ENCODE measurements around the gene ANKH.

The ANKH gene

DNA sequence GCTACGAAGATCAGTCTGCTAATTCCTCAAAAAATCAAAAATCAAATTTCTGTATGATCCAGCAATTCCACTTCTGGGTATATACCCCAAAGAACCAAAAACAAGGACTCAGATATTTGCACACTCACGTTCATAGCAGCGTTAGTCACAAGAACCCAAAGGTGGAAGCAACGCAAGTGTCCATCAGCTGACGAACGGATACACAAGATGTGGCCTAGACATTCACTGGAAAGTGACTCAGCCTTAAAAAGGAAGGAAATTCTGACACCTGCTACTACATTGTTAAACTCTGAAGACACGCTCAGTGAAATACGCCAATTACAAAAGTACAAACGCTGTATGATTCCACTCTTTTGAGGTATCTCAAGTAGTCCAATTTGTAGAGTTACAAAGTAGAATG, 113.7 kb downstream of the ANKH start:
- no peak for DNase-seq

DNA sequence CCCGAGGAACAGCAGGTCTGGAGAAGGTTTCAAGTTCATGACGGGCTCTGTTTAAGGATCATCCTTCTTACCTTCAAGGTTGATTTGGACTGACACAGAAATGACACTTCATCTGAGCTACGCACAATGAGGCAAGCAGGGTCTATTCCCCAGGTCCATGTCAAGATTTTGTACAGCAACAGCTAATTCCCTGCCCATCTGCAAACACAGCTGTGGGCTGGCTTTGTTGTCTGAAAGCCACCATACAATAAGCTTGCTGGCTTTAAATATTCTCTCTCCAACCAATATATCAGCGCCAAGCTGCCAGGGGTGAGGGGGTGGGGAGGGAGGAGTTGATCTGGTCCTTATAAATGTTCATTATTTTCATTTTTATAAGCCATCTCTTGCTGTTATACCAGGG, 115.1 kb downstream of the ANKH start:
- peak; percentile 71 for DNase-seq

DNA sequence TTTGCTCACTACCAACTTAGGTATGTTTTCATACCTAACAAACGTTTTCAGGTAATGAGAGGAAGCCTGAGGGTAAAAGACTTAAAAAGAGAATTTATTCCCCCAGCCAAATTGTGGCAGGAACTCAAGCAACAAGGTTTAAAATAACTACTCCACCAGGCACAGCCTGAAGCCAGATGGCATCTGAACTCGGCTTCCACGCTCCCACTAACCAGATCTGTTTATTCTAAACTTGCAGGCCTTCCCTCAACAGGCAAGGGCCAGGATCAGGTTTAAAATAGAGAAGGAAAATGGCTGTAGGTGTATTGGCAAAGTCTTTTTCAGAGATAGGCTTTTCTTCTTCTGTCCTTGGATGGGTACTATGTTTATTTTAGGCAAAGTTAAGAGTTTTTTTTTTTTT, 117.6 kb downstream of the ANKH start:
- peak; percentile 16 for DNase-seq

DNA sequence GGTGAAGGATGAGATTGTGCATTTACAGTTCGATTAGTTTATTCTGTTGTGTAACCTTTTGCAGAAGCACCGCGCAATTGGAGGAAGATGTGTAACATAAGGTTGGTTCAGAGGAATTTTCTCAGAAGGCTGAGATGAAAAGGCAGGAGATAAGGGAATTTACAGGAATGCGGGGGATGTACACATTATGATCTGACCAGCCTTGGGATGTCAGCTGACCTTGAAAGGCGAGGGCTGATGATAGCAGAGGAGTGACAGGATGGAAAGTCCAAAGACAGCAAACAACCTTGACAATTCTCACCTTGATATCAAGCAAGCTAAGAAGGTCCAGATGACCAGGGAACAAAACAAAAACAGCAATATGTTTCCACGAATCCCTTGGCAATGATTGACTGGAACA, 118.3 kb downstream of the ANKH start:
- no peak for DNase-seq

DNA sequence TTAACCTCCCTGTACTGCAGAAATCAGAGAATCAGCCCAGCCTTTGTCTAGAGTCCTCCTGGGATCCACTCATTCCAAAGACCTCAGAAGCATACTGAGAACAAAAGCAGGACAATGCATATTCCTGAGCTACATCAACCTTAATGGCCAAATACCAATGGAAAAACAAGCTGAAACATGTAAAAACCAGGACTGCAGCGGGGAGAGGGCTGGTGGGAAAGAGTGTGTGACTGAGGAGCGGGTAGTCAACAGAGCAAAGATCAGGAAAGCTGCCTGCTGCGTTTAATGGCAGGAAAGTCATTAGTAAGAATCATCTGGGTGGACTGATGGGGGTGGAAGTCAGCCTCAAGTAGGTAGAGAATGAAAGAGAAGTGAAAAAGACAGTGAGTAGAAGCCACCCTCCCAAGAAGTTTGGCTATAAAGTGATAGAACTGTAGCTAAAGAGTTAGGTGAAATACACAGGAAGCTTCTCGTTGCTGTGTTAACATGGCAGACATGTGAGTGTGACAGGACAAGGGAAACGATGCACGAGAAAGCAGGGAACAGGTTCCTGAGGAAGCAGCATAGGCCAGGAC, 119.0 kb downstream of the ANKH start:
- DNase-seq = no peak

DNA sequence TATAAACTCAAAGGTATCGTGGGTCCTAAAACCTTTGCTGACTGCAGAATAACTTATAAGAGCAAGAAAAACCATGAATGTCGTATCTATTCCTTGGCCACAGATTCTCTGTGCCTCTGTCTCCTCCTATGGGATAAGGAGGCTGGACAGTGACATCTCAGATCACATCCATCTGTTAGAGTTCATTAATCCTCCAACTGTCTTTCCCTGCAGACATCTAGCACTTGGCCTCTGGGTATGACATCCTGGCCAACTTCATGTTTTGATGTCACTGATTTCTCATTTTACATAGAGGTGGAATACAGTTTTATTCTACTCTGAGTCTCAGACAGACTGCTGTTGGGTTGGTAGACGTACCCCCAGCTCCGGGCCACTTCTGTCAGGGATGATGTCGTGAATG, 120.9 kb downstream of the ANKH start:
- DNase-seq = peak; percentile 33

DNA sequence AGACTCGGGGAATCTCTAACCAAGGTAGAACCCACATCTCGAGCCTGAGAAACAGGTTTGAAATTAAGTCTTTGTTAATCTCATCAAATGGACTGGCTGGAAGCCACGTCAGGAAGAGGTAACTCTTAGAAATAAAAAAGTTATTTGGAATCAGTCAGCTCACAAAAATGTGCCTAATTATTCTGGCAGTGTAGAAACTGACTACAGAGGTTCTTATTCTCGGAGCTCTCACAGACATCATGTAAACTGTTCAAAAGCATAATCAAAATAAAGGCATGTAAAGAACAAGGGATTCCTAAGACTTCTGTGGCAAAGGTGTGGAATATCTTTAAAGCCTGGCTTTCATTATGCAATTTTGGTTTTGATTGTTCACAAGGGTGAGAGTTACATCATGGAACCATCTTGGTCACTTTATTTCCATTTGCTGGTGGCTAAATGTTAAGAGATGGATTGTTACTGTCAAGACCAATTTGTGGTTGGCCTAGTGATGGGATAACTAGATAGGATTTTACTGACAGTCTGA, 121.9 kb downstream of the ANKH start:
- no peak for DNase-seq

DNA sequence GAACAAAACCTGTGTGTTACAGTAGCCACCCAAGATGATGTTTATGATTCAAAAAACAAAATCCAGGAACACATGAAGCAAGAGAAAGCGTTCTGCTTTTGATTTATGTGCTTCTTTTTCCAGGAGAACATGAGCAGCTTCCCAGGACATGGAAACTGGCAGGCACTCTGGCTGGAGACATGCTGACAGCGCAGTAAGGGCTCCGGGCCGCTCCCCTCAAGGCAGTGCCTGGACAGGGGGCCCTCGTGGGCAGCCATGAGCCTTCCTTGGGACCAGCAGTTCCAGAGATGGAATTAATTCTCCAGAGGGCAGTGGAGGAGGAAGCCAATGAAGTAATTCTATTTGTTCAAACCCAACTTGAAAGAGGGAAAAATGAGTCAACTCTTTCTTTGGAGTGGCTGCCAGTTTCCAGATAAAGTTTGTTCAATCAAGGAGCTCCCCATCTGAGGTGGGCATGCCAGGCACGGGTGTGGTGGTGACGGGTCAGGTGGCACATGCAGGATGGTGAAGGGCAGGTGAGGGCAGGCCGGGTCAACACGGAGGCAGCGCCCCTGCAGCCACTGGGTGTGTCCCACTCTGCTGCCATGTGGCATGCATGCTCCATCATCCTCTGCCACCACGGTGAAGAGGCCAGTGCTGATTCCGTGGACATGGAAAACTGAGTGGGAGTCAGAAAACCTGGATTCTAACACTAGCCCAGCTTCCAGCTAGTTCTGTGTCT, 123.2 kb downstream of the ANKH start:
- DNase-seq = no peak

DNA sequence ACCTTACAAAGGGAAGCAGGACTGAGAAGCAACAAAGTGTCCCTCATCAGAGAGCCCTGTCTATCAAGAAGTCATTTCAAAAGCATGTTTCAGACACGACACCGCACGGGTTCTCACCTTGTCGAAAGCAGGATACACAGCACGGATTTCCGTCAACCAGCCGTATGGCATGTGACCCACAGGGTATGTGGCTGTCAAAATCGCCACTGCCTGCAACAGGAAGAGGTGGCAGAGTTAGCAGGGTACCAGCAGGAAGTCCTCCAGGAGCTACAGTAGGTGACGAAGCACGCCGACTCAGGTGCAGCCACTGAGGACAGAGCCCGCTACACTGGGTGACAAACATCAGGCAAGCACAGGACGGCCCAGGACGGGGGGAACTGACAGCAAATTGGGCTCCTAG, 125.8 kb downstream of the ANKH start:
- no peak for DNase-seq

DNA sequence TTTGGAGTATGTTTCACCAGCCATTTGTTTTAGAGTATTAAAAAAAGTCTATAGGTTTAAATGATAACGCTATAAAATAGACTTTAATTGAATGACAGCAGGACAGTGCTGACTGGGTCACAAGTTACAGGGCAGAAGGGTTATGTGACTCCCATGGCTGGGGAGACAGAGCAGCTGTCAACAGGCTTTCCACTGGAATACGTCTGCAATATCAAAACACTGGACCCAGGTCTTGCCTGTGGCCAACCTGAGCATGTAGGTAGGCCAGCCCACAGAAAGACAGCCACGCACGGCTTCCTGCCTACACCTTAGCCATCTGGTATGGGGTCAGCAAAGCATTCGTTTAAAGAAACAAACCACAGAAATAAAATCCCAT, 126.4 kb downstream of the ANKH start:
- DNase-seq = no peak

DNA sequence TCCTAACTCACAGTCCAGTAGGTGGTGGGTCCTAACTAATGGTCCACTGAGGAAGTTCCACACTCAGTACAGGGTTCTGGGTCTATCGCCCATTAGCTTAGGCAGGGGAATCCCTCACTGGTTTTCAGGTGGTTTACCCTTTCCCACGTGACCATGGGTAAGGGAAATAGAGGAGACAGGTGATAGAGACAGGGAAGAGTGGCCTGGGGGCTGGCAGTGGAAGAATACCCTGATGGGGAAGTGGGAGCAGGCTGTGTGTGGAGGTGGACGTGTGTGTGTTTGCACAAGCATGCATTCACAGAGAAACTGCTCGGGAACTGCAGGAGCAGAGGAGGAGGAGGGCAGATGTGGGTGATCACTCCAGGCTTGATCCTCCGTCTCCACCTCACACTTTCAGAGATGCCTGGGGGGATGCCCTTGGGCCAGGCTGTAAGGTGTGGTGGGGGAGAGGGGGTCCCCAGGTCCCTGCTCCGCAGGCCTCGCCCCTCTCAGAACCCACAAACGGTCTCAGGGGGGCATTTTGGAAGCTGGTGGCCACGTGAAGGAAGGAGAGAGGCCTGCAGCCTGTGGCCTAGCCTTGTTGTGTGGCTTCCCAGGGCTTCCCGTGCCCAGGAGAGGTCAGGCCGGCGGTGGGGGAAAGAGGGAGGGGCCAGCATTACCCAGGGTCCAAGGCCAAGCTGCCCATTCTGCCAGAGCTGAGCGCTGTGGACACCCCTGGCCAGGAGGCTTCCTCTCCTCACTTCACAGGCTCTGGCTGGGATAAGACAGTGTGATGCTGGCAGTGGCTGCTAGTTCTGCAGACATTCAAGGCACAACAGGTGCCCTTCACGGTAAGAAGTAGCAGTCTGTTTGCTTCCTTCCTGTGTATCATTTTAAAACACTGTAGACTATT, 127.0 kb downstream of the ANKH start:
- DNase-seq = no peak

DNA sequence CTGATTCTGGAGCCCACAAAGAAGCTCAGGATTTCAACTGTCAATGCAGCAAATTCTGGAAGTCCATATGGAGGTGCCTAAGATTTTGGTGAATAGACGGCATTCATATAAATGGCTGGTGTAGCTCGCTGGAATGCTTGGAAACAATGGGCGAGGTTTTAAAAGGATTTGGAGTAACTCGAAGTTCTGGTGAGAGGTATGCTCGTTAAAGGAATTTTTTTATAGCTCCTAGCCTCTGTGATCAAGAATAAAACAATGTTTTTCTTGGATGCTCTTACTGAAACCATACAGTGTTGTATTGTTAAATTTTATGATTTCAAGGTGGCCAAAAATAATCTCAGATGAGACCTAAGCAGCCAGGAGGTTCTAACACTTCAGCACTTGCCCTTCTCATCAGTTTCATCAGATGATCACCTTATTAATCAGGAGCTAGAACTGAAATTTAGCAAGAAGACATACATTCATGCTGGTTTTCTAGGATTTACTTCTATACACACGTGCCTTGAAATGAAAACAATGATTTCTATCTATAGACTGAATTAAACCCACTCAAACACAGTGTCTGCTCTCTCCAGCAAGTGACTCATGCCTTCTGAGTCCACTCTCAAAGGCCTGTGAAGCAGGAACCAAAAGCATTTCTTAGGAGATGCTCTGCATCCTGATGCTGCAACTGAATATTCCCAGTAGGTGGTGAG, 127.8 kb downstream of the ANKH start:
- DNase-seq = no peak

DNA sequence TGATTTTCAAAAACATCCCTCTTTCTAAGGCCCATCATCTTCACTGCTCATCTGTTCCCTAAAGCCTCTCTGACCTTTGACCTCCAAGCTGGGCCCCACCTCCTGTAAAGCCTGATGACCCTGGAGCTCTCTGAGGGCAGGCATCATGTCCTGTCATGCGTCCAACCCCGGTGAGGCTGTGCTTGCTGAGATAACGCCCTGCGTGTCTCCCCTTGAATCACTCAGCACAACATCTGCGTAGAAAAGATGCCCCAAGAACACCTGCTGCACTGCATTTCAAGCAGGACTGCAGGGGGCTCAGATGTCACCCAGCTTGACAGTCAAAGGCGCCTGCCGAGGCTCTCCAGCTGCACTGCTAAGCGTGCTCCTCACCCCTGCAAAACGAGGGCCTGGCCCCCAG, 129.1 kb downstream of the ANKH start:
- DNase-seq = peak; percentile 5

DNA sequence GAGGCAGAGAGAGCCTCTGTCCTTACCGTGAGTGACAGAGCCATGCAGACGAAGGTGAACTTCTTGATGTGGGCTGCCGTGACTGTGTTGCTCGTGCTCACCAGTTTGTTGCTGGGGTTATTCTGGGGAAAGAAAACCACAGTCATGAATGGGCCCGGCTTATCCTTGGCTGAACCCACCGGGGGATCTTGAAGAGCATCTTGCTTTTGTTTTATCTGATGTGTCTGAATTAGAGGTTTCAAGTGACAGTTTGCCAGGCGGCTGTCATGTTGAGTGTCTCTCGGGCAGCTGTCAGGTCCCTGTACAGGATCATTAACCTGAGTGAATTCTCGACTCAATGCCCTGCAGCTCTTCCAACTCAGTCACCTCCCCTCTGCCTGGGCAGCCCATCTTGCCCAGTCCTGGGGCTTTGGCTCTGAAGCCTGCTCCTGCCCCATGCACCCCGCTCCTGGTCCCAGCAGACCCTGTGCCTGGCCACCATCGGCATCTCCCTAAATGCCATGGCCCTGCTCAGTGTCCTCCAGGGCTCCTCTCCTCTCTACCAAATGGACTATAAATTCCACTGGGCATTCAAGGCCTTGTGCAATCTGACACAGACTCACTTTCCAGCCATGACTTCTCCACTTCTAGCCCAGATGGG, 129.7 kb downstream of the ANKH start:
- peak; percentile 56 for DNase-seq

DNA sequence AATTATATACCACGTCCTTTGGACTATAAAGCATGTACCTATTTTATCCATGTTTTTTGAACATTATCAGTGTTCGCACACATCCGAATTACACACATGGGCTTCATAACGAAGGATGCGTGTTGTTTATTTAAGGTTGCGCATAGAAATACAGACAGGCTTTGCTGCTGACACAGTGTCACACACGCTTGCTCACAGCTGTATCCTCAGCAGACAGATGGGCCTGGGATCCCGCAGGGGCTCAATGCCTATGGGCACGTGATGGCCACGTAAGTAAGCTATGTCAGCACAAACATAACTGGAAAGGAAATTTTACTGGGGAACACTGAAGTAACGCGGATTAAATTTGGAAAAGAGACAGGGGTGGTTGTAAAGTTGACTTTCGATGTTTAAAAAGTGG, 130.4 kb downstream of the ANKH start:
- peak; percentile 70 for DNase-seq

DNA sequence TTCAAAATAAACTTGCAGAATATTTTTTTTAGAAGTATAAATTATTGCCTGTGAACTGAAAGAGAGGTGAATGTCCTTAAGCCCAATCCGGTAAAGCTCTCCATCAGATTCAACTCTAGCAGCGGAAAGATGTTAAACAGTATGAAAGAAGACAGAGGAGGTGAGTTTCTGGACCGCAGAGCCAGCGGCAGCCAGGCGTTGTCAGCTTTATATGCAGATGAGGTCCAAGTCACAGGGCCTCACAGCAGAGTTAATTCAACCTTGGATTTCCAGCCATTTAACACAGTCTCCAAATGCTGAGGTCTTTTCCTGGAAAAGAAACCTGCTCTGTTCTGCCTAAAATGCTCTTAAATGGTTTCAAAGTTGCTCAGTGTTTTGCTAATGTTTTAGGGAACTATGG, 131.6 kb downstream of the ANKH start:
- no peak for DNase-seq

DNA sequence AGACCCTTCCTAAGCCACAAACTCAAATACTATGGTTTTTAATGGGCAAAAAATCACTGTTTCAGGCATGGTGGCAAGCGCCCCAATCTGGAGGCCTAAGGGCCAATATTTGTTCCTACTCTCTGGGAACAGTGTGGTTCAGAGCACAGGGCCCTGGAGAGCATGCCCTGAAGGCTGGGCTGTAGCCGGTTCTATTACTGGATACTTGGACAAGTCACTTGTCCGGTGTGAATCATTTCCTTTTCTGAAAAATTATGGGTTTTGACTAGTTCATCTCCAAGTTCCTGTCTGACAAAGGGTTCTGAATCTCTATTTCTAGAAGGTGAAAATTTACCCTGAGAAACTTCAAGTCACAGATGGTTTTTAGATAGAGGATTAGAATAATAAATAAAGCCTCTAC, 132.0 kb downstream of the ANKH start:
- no peak for DNase-seq

DNA sequence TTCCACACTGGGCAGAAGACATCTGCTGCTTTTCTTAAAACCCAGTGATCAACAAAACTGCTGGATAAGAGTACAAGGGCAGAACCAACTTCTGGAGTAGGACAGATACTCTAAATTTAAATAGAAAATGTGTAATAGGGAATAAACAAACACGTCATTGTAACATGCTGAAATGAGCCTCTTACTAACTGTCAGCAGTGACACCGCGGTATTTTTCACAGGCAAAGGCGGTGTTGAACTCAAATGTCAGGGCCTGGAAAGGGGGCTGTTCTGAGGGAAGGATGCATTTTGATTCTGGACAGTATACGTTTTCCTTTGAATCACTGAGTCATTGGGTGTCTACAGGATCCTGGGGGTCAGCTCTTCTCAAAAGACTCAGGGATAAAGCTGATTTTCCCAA, 133.5 kb downstream of the ANKH start:
- no peak for DNase-seq

DNA sequence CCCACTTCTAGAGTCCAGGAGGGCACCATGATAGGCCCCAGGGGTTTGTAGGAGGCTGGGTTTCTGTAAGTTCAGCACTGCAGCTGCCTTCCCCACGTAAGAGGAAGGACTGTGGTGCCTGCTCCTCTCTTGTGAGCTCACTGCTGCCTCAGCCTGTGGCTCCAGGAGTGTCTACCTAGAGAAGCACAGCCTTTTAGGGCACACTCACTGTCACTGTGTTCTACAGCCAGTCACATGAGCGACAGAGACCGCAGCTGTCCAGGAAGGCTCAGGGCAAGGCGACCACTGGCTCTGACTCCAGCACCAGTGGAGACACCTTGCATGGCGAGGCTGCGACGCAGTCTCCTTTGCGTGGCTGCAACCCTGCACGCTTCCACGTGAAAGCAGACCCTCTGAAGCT, 134.3 kb downstream of the ANKH start:
- no peak for DNase-seq

DNA sequence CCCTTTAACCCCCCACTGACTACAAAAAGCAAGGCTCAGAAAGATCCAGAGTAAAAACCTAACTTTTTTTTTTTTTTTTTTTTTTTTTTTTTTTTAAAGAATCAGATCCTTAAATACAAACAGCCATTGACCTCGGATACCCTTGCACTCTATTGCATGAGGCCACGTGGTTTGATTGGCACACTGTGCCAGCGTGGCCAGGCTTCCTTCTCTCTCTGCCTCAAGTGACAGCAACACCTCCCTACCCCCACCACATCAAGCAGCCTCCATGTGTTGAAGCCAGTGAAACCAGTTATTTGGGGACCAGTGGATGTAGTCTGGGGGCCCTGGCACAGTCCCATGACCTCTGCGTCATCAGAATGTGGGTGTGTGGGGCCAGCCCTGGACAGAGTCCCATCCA, 135.6 kb downstream of the ANKH start:
- no peak for DNase-seq

DNA sequence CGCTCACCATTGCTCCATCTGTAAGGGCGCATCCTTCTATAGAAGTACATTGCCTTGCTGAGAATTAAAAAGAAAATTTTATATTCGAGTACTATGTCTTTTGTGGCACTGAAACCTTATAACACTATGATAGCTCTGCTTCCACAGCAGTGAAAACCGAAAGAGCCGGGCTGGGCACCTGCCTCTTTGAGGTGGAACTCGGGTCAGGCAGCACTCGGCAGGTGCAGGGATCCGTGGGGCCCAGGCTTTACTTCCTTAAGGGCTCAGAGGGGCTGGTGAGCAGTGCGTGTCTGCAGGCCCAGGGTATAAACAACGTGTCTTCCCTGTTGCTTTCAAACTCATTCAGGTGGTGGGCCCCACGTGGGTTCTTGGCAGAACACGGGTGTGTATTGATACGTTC, 137.2 kb downstream of the ANKH start:
- DNase-seq = no peak

DNA sequence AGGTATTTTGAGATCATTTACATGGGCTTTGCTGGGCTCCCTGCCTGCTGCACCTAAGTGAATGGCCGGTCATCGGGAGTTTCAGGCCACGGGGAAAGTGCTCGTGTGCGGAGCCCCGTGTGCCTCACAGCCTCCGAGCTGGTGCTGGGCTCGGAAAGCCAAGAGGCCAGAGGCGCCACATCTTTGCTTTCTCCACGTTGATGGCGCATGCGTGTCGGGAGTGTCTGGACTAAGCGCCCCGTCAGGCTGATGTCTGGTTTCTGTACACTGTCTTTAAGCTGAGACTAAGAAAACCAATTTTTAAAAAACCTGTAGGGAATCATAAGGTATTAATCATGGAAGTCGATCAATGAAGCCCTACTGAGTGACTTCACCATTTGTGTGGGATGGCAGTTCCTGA, 137.9 kb downstream of the ANKH start:
- no peak for DNase-seq

DNA sequence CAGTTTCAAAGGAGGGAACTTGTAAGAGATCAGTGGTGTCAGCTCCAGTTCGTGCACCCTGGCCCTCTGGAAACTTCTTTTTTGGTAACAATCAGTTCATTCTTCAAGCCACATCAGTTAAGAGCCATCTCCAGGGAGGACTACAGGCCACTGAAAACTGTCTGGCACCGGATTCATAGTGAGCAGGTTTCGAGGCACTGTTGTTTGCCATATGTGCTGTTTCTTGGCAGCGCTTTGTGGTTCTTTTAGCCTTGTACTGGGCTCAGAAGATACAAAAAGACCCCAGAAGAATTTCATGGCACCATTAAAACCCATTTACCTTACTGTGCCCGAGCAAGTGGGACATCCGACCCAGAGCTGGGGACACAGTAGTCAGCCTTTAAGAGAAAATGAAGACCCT, 138.6 kb downstream of the ANKH start:
- no peak for DNase-seq
